Endothelial cell (in vitro differentiated cells): Measurements from ENCODE around the gene IGF2BP2. TPM values are rescaled to one million over a fixed set of nuclear protein-coding genes. Genes with fewer than 3 reads are reported as not detected.
"Not testable (repeated sequence)": the region's sequence is repeated elsewhere in the genome, so short reads cannot be mapped to it uniquely, and the experiment has no call there.

ENCODE experiments used
- DNase-seq: peaks from one replicate; pipeline ENCODE4 v3.0.0; 2021; ENCODE audit warnings: low spot score
- H3K27ac Mint-ChIP-seq: one replicate; pipeline ENCODE4 v1.8.0; 2021; ENCODE audit warnings: mixed read lengths, inconsistent platforms; ENCODE audit not compliant: unreplicated experiment
- H3K27me3 Mint-ChIP-seq: one replicate; pipeline ENCODE4 v1.8.0; 2021; ENCODE audit warnings: mild to moderate bottlenecking, moderate library complexity, mixed read lengths, inconsistent platforms; ENCODE audit not compliant: unreplicated experiment
- H3K36me3 Mint-ChIP-seq: one replicate; pipeline ENCODE4 v1.8.0; 2021; ENCODE audit warnings: mild to moderate bottlenecking, low read depth, mixed read lengths, inconsistent platforms; ENCODE audit not compliant: unreplicated experiment
- H3K4me1 Mint-ChIP-seq: one replicate; pipeline ENCODE4 v1.8.0; 2021; ENCODE audit warnings: mild to moderate bottlenecking, mixed read lengths, inconsistent platforms; ENCODE audit not compliant: unreplicated experiment
- H3K4me3 Mint-ChIP-seq: one replicate; pipeline ENCODE4 v1.8.0; 2021; ENCODE audit warnings: mild to moderate bottlenecking, mixed read lengths, inconsistent platforms; ENCODE audit not compliant: unreplicated experiment
- H3K9me3 Mint-ChIP-seq: one replicate; pipeline ENCODE4 v1.8.0; 2021; ENCODE audit warnings: mixed read lengths, inconsistent platforms; ENCODE audit not compliant: unreplicated experiment
- CTCF ChIP-seq: fragments of 200-600 bp; sonication (generic); IDR thresholded peaks from one replicate; pipeline ENCODE4 v1.5.0; 2021; ENCODE audit warnings: antibody characterized with exemption; ENCODE audit not compliant: unreplicated experiment
- total RNA-seq: library from RNA; stranded (reverse); fragmentation: NEBNext Ultra II Directional; extraction: Animal tissue kit (Norgen Biotek cat#: 25700); gene quantifications from one replicate; pipeline ENCODE4 v1.2.1, GENCODE V29; 2021; ENCODE audit not compliant: unreplicated experiment

Gene IGF2BP2
- total RNA-seq, 1 donor from 2014 or later, result 165 TPM

GRCh38 chr3:185842241-185842640 is 17.4 kb upstream of the IGF2BP2 start:
- Mint-ChIP-seq H3K9me3 (no peaks in the 10 kb centered on the region), H3K4me1 (no peaks in the 10 kb centered on the region), H3K36me3 (no peaks in the 10 kb centered on the region), H3K27ac (no peak overlapping the region), H3K27me3 (no peaks in the 10 kb centered on the region), H3K4me3 (no peak overlapping the region)
- no peak for TF ChIP-seq CTCF
- no peak for DNase-seq

- H3K27me3 Mint-ChIP-seq, H3K27ac Mint-ChIP-seq, H3K4me3 Mint-ChIP-seq, H3K36me3 Mint-ChIP-seq, H3K9me3 Mint-ChIP-seq, DNase-seq, H3K4me1 Mint-ChIP-seq: not testable (repeated sequence)
These were observed 13.7 kb upstream of the IGF2BP2 start for GRCh38 chr3:185838417-185838989.

GRCh38 chr3:185837414-185837813 is 12.6 kb upstream of the IGF2BP2 start:
- H3K4me3 Mint-ChIP-seq, result no peak overlapping the region

GRCh38 chr3:185831990-185832389 is 7.1 kb upstream of the IGF2BP2 start:
- Mint-ChIP-seq H3K36me3 (peaks cover 26% of the 10 kb centered on the region), H3K4me1 (peaks cover 2% of the 10 kb centered on the region), H3K4me3 (no peak overlapping the region), H3K27me3 (peaks cover 5% of the 10 kb centered on the region), H3K27ac (no peak overlapping the region), H3K9me3 (no peaks in the 10 kb centered on the region)
- DNase-seq, result no peak
- TF ChIP-seq CTCF, result no peak

More at GRCh38 chr3:185837414-185837813, 12.6 kb upstream of the IGF2BP2 start:
- H3K27me3 Mint-ChIP-seq, result peaks cover 3% of the 10 kb centered on the region
- H3K36me3 Mint-ChIP-seq, result no peaks in the 10 kb centered on the region
- H3K9me3 Mint-ChIP-seq, result no peaks in the 10 kb centered on the region
- no peak for DNase-seq
- TF ChIP-seq CTCF, result no peak
- H3K27ac Mint-ChIP-seq, result no peak overlapping the region
- H3K4me1 Mint-ChIP-seq, result peaks cover 2% of the 10 kb centered on the region

GRCh38 chr3:185831195-185831594 is 6.4 kb upstream of the IGF2BP2 start:
- TF ChIP-seq CTCF, result no peak
- H3K4me1 Mint-ChIP-seq, result peaks cover 10% of the 10 kb centered on the region
- no peak for DNase-seq
- H3K4me3 Mint-ChIP-seq, result no peak overlapping the region
- no peaks in the 10 kb centered on the region for H3K9me3 Mint-ChIP-seq
- H3K36me3 Mint-ChIP-seq, result peaks cover 34% of the 10 kb centered on the region
- no peak overlapping the region for H3K27ac Mint-ChIP-seq
- peaks cover 11% of the 10 kb centered on the region for H3K27me3 Mint-ChIP-seq
